ENCODE data around the gene REC8.

Gene REC8

GRCh38 chr14:24159777-24160498 lies 11.9 kb upstream of the REC8 start:
- no peak for DNase-seq (ENCODE audit: low read depth)

- no peak for DNase-seq (ENCODE audit: low read depth)
These were observed 11.4 kb upstream of the REC8 start for GRCh38 chr14:24160499-24160849.

GRCh38 chr14:24160850-24161804 lies 10.8 kb upstream of the REC8 start, which contains the start of gene IRF9:
Gene IRF9, plus strand, starts transcription at chr14:24161265. Its CDS starts 880 bp downstream, at chr14:24162145.
- peak; percentile 87 for DNase-seq (ENCODE audit: low read depth)

GRCh38 chr14:24162093-24162492 lies 9.8 kb upstream of the REC8 start:
- no peak for DNase-seq (ENCODE audit: low read depth)

- no peak for DNase-seq (ENCODE audit: low read depth)
These were observed 7.3 kb upstream of the REC8 start for GRCh38 chr14:24164518-24164991.

GRCh38 chr14:24165785-24166184 lies 6.1 kb upstream of the REC8 start:
- DNase-seq (ENCODE audit: low read depth): no peak

GRCh38 chr14:24167469-24168114 lies 4.3 kb upstream of the REC8 start:
- DNase-seq (ENCODE audit: low read depth): no peak

GRCh38 chr14:24172261-24172860 lies 481 bp downstream of the REC8 start:
- no peak for DNase-seq (ENCODE audit: low read depth)

GRCh38 chr14:24172871-24173281 lies 996 bp downstream of the REC8 start:
- DNase-seq (ENCODE audit: low read depth): no peak

GRCh38 chr14:24176599-24176998 lies 4.7 kb downstream of the REC8 start:
- no peak for DNase-seq (ENCODE audit: low read depth)

GRCh38 chr14:24177041-24177825 lies 5.4 kb downstream of the REC8 start:
- DNase-seq (ENCODE audit: low read depth): no peak

- no peak for DNase-seq (ENCODE audit: low read depth)
These were observed 6.0 kb downstream of the REC8 start for GRCh38 chr14:24177891-24178290.

- no peak for DNase-seq (ENCODE audit: low read depth)
These were observed 6.7 kb downstream of the REC8 start for GRCh38 chr14:24178399-24179178.

GRCh38 chr14:24179294-24179960 lies 7.5 kb downstream of the REC8 start:
- DNase-seq (ENCODE audit: low read depth): no peak

GRCh38 chr14:24179961-24180796 lies 8.3 kb downstream of the REC8 start:
- DNase-seq (ENCODE audit: low read depth): peak; percentile 86

GRCh38 chr14:24181371-24182077 lies 9.6 kb downstream of the REC8 start:
- DNase-seq (ENCODE audit: low read depth): no peak

GRCh38 chr14:24182110-24182882 lies 10.4 kb downstream of the REC8 start:
- no peak for DNase-seq (ENCODE audit: low read depth)
